DND-41 (cell line): ENCODE data around the gene PCED1B.

Source experiments
- ATAC-seq: fragments of 200-7000 bp; cut with Tn5 transposase; 3 replicates; pipeline ENCODE4 v1.9.1; 2021; ENCODE audit warnings: low read depth; ENCODE audit not compliant: insufficient read depth
- DNase-seq: peaks from one replicate; pipeline ENCODE4 v3.0.0-alpha.2; 2020
- H2AFZ ChIP-seq: 2 replicates; pipeline ENCODE4 v1.6.0; 2012; ENCODE audit warnings: low read depth, low read length
- H3K27ac ChIP-seq: 2 replicates; pipeline ENCODE4 v1.5.1; 2012; ENCODE audit warnings: low read length, inconsistent platforms
- H3K27me3 ChIP-seq: fragments of 200-600 bp; sonication (generic); 2 replicates; pipeline ENCODE4 v1.6.0; 2012; ENCODE audit warnings: low read length, mild to moderate bottlenecking, inconsistent platforms; ENCODE audit not compliant: insufficient read depth, poor library complexity
- H3K36me3 ChIP-seq: 2 replicates; pipeline ENCODE4 v1.5.1; 2012; ENCODE audit warnings: low read length, inconsistent platforms; ENCODE audit not compliant: insufficient read depth
- H3K4me1 ChIP-seq: 2 replicates; pipeline ENCODE4 v1.5.1; 2012; ENCODE audit warnings: mild to moderate bottlenecking, low read length; ENCODE audit not compliant: insufficient read depth
- H3K4me2 ChIP-seq: 2 replicates; pipeline ENCODE4 v1.6.0; 2012; ENCODE audit warnings: mild to moderate bottlenecking, moderate library complexity, low read length, inconsistent platforms; ENCODE audit not compliant: insufficient read depth
- H3K4me3 ChIP-seq, 2 experiments: fragments of 200-600 bp in 1 of 2; shearing (Covaris generic) in 1 of 2; 2 replicates each; pipeline ENCODE4 v1.5.1; 2012 to 2016; ENCODE audit warnings: inconsistent platforms in 2 of 2, low read length in 2 of 2, mild to moderate bottlenecking in 2 of 2, low read depth in 1 of 2, moderate library complexity in 1 of 2
- H3K79me2 ChIP-seq: 2 replicates; pipeline ENCODE4 v1.6.0; 2012; ENCODE audit warnings: low read length, inconsistent platforms; ENCODE audit not compliant: insufficient read depth
- H3K9ac ChIP-seq: 2 replicates; pipeline ENCODE4 v1.6.0; 2012; ENCODE audit warnings: low read depth, mild to moderate bottlenecking, inconsistent platforms, low read length, moderate library complexity
- H3K9me3 ChIP-seq: 2 replicates; pipeline ENCODE4 v1.5.1; 2012; ENCODE audit warnings: low read length, moderate library complexity, mild to moderate bottlenecking, inconsistent platforms; ENCODE audit not compliant: insufficient read depth, severe bottlenecking
- H4K20me1 ChIP-seq: 2 replicates; pipeline ENCODE4 v1.6.0; 2012; ENCODE audit warnings: low read length; ENCODE audit not compliant: insufficient read depth
- CTCF ChIP-seq: IDR thresholded peaks from 2 replicates; pipeline ENCODE4 v1.5.1; 2012; ENCODE audit warnings: borderline replicate concordance, low read length, moderate library complexity, mild to moderate bottlenecking; ENCODE audit not compliant: poor library complexity, severe bottlenecking; ENCODE audit errors: extremely low read depth
- EZH2 ChIP-seq: IDR thresholded peaks from 3 replicates; pipeline ENCODE4 v1.6.1; 2012; ENCODE audit warnings: borderline replicate concordance, low read depth, mild to moderate bottlenecking, moderate library complexity, low read length, inconsistent platforms; ENCODE audit not compliant: severe bottlenecking

Gene PCED1B

GRCh38 chr12:47135578-47135977 is 56.2 kb downstream of the PCED1B start:
- Histone ChIP-seq H3K9me3 (no peaks in the 10 kb centered on the region), H3K27ac (no peak overlapping the region), H3K27me3 (no peaks in the 10 kb centered on the region), H2AFZ (no peak overlapping the region), H3K36me3 (no peaks in the 10 kb centered on the region), H3K4me1 (no peaks in the 10 kb centered on the region), H3K79me2 (no peaks in the 10 kb centered on the region), H3K4me2 (no peak overlapping the region), H3K9ac (no peak overlapping the region), H3K4me3 (no peak overlapping the region), H4K20me1 (no peaks in the 10 kb centered on the region)
- TF ChIP-seq CTCF (no peak), EZH2 (no peak)
- ATAC-seq, result no peak
- DNase-seq, result no peak

DNA sequence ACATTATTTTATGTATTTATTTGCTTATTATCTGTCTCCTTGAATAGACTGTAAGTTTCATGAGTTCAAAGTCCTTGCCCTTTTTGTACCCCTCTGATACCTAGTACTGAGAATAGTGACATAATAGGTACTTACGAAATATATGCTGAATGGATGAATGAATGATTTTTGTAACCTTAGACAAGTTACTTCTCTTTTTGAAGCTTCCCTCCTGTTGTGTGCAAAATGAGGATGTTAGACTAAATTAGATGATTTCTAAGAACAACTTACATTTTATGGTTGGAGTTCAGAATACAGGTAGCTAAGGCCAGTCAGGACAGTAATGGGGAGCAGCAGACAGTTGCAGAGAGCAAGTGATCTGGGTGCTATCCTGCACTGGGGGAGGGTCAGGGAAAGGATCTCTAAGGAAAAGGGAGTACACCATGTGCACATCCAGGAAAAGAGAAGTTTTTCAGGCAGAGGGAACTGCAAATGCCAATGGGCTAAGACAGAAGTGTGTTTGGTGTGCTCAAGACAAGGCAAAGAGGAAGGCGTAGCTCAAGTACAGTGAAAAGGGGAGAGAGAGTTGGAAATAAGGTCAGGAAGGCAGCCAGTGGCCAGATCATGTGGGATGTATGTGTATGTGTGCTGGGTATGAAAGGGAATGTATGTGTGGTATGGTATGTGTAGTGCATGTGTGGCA is 59.7 kb downstream of the PCED1B start:
- Histone ChIP-seq H3K9ac (no peak overlapping the region), H3K79me2 (no peaks in the 10 kb centered on the region), H4K20me1 (no peaks in the 10 kb centered on the region), H3K27me3 (no peaks in the 10 kb centered on the region), H3K27ac (no peak overlapping the region), H3K9me3 (no peaks in the 10 kb centered on the region), H2AFZ (no peak overlapping the region), H3K36me3 (no peaks in the 10 kb centered on the region), H3K4me1 (no peaks in the 10 kb centered on the region), H3K4me3 (no peak overlapping the region), H3K4me2 (no peak overlapping the region)
- no peak for TF ChIP-seq CTCF
- TF ChIP-seq EZH2, result no peak
- no peak for ATAC-seq
- DNase-seq, result no peak

- no peaks in the 10 kb centered on the region for H3K4me1 ChIP-seq
- ATAC-seq, result no peak
- H3K27ac ChIP-seq, result no peak overlapping the region
- TF ChIP-seq CTCF, result no peak
- no peak for TF ChIP-seq EZH2
- H3K4me3 ChIP-seq, result no peak overlapping the region
- H2AFZ ChIP-seq, result no peak overlapping the region
- H3K79me2 ChIP-seq, result no peaks in the 10 kb centered on the region
- H3K27me3 ChIP-seq, result no peaks in the 10 kb centered on the region
- no peaks in the 10 kb centered on the region for H3K36me3 ChIP-seq
- no peak overlapping the region for H3K9ac ChIP-seq
- no peaks in the 10 kb centered on the region for H3K9me3 ChIP-seq
- no peaks in the 10 kb centered on the region for H4K20me1 ChIP-seq
- no peak for DNase-seq
- H3K4me2 ChIP-seq, result no peak overlapping the region
Measured at GRCh38 chr12:47141459-47141858, 62.0 kb downstream of the PCED1B start.

DNA sequence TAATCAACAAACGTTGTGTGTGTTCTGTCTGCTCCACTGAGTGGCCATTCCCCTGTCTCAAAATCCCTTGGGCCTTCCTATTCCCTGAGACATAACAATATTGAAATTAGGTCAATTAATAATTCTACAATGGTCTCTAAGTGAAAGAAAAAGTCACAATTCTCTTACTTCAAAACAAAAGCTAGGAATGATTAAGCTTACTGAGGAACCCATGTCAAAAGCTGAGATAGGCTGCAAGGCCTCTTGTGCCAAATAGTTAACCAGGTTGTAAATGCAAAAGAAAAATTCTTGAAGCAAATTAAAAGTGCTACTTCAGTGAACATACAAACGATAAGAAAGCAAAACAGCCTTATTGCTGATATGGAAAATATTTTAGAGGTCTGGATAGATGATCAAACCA is 65.3 kb downstream of the PCED1B start:
- no peaks in the 10 kb centered on the region for H3K27me3 ChIP-seq
- ATAC-seq, result no peak
- no peak overlapping the region for H3K4me3 ChIP-seq

More for the DNA sequence above, 65.3 kb downstream of the PCED1B start:
- no peak overlapping the region for H3K27ac ChIP-seq
- H3K4me1 ChIP-seq, result no peaks in the 10 kb centered on the region
- no peak overlapping the region for H3K9ac ChIP-seq
- H2AFZ ChIP-seq, result no peak overlapping the region
- H3K4me2 ChIP-seq, result no peak overlapping the region
- H3K79me2 ChIP-seq, result no peaks in the 10 kb centered on the region
- DNase-seq, result no peak
- H3K36me3 ChIP-seq, result no peaks in the 10 kb centered on the region
- no peaks in the 10 kb centered on the region for H4K20me1 ChIP-seq
- no peaks in the 10 kb centered on the region for H3K9me3 ChIP-seq
- TF ChIP-seq CTCF, result no peak
- no peak for TF ChIP-seq EZH2
